GM18511 (cell line): ENCODE data around the gene GRAPL.
"Not testable (repeated sequence)": the region's sequence is repeated elsewhere in the genome, so short reads cannot be mapped to it uniquely, and the experiment has no call there.

Experiments used
- ATAC-seq: cut with Tn5 transposase; IDR thresholded peaks from one replicate; pipeline ENCODE4 v1.9.1; 2021; ENCODE audit warnings: mild to moderate bottlenecking, moderate library complexity; ENCODE audit not compliant: unreplicated experiment

The GRAPL gene

DNA sequence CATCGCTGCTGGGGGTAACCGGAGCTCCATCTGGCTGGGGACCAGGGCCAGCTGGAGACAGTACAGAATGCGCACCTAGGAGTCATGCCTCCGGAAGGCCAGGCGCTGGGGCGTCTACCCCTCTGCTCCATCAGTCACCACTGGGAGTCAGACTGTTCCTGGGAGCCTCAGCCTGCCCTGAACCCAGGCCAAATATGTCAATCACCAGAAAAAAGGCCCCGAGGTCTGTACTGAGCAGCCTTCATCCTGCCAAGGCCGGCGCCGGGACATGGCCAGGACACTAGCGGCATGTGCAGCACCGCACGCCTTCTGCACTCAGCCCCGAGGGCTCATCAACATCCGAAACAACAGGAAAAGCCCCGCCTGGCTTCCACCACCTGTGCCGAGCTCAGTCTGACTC is 8.7 kb downstream of the GRAPL start:
- ATAC-seq, result not testable (repeated sequence)

DNA sequence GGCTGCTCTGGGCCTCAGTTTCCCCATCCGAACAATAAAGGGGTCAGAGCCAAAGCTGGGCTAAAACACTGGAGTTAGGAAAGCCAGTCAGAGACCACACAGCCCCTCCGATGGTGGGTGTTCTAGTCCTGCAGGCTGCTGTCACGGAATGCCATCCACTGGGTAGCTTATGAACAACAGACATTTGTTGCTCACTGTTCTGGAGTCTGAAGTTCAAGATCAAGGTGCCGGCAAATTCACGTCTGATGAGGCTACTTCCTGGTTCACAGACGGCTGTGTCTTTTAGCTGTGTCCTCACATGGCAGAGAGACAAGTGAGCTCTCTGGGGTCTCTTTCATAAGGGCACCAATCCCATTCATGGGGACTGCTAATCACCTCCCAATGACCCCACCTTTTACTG is 9.2 kb downstream of the GRAPL start:
- ATAC-seq, result not testable (repeated sequence)

DNA sequence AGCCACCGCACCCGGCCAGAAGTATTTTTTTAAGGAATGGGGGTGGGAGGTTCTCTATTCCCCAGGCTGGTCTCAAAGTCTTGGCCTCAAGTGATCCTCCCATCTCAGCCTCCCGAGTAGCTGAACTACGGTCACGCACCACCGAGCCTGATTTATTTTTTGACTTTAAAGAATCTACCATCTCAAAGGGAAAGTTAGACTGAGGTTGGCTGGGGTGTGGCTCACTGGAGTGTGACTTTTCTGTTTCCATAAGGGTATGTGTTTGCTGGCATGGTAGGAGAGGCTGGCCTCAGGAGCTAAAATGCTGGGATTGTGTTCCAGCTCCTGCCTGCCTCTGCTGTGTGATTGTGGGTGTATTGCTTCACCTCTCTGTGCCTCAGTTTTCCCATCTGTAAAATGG is 10.6 kb downstream of the GRAPL start:
- peak; percentile 35 for ATAC-seq

DNA sequence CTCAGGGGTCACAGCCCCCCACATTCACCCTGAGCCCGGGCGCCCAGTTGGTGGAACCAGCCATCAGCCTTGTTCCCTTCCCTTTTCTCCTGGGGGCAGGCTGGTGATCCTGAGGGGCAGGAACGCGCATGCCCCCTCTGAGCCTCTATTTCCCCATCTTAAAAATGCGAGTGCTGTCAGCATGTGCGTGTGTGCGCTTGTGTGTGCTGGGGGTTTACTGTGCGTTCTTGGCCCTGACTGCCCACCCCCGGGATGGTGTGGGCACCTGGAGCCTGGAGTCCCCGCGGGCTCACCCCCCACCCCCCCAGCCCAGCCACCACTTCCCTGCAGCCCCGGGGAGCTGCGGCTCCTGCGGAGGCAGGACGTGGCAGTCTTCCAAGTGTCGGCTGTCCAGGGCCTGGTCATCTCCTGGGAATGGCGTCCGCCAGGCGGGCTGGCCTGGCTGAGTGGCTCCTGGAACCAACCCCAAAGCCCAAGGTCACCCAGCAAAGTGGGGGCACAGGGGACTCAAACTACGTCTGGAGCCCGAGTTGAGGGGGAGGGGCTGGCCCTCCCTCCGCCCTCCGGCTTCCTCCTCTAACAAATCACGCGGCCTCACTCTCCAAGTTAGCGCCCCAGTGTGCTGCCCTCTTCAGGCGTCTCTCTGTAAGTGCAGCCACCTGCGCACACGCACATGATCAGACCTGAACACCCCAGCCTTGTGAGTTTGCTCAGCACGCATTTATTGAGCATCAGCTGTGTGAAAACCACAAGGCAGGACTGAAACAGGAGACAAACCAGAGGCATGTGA is 14.2 kb downstream of the GRAPL start:
- ATAC-seq, result peak; percentile 59

DNA sequence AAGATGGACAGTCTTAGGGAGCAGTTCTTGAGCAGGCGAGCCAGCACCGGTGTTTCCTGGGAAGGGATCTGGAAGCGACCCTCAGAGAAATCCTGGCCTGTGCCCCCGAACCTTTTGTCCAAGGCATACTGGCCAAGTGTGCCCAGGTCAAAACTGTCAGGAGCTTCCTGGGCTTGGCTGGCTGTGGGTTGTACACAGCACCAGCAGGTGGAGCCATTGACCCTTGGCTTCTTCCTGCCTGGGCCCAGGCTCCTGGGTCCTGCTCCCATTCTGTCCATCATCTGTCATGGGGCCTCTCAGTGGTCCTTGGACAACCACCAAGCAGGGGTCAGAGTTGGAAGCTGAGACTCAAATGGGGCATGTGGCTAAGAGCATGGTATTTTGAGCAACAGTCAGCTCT is 15.0 kb downstream of the GRAPL start:
- not testable (repeated sequence) for ATAC-seq

DNA sequence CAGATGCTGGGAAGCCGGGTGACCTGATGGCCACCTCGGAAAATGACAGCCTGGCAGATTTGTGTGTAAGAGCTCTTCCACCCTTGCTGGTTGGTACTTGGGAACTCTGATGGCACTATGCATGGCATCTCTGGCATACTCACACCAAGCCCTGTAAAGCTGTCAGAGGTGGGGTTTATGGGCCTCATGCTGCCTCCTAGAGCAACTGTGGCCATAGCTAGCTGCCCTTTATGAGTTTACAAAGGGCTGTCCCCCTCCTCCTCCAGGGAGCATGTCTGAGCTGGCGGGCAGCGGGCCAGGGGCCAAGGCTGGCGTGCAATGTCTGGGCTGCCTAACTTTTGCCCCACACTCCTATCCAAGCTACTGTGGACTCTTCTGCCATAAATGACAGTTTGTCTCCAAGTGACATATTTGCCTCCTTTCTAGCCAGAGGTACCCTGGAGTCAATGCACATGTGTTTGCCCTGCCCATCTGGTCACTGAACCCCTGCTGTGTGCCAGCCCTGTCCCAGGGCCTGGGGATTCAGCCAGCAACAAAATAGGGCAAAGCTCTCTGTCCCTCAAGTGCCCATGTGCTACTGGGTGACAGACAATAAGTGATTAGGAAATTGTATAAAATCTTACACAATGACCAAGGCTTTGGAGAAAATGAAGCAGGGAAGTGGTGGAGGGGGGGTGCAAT is 15.8 kb downstream of the GRAPL start:
- not testable (repeated sequence) for ATAC-seq

DNA sequence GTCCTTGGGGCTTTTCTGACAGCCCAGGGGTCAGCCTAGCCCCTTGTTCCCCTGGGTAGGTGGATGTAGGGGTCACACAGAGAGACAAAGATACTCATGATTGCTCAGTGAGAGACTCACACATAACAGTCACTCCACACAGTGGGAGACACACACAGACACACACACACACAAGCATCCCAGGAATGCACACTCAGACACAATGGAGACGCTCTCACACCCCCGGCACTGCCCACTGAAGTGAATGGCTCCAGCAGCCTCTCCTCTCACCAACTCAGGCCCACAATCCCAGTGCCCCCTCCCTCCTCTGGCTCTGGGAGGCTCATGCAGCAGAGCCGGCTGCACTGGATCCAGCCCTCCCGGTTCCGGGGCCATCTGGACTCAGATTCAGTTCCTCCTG is 17.0 kb downstream of the GRAPL start:
- ATAC-seq, result not testable (repeated sequence)

DNA sequence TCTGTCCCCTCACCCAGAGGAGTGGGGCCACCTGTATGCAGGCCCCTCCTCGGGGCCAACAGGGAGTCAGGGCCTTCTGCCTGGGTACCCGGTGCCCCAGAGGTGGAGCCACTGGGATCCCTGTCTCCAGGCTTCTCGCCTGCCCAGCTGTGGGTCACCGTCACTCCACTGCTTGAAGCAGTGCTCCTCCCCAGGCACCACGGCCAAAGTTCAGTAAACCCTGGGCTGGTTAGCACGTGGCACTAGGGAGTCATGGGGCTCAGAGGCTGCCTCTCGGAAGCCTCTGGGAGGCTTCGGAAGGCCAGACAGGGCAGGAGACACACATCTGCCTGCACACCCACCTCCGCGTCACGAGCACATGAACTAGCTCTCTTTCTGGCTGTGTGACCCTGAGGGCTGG is 18.1 kb downstream of the GRAPL start:
- ATAC-seq, result not testable (repeated sequence)

DNA sequence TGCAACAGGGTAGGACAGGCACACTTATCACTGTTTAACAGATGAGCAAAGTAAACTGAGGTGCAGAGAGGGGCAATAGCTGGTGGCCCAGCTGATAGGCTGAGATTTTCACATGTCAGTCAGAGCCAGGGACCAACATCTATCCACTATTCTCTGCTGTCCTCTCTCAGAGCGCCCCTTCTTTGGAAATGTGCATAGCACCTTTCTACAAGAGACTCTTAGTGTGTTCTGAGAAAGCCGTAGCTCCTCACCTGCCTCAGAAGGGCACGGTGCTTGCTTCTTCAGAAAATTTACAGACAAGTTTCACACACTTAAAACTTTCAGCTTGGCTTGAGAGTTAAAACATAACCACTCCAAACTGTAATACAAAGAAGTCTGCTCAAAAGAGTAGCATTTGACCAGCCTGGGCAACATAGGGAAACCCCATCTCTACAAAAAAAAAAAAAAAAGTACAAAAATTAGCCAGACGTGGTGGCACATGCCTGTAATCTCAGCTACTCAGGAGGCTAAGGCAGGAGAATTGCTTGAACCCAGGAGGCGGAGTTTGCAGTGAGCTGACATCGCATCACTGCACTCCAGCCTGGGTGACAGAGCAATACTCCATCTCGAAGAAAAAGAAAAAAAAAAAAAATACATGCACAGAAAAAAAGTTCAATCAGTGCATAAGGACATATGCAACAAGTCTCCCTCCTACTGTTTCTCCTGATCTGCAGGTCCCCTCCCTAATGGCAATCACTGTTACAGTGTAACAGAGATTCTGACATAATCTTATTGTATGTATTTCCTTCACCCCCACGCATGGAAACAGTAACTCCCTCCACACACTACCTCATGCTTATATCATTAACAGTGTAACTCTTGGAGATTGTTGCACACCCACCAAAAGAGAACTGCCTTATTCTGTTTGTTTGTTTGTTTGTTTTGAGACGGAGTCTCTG is 23.6 kb downstream of the GRAPL start:
- not testable (repeated sequence) for ATAC-seq

DNA sequence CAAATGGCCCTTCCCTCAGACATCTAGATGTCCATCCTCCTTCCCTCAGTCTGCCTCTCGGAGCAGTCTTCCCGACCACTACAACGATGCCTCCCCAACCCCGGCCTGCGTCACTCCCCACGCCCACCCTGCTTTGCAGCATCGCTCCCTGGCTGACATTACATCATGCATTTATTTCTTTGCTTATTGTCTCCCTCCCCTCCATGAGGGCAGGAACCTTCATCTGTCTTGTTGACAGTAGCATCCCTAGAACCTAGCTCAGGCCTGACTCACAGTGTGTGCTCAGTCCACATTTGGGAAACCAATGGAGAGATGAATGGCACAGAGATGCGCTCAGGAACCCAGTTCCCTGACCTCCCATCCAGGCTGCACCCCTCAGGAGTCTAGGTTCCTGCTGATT is 30.2 kb downstream of the GRAPL start:
- ATAC-seq, result not testable (repeated sequence)

DNA sequence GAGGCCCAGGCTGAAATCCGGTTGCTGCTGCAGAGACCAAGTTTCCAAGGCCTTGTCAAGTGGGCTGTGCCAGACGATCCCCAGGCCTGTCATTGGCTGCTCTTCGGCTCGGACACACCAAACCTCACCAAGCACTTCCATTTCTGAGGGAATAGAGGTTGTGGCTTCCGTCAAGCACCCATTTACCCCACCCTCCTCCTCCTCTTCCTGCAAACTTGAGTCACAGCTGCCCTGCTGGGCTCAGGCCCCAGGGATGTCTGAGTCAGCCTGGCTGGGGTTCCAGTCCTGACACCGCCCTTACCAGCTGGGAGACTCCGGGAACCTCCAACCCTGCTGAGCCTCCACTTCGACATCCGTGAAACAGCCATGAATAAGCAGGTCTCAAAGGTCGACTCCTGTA is 31.1 kb downstream of the GRAPL start:
- ATAC-seq, result not testable (repeated sequence)

DNA sequence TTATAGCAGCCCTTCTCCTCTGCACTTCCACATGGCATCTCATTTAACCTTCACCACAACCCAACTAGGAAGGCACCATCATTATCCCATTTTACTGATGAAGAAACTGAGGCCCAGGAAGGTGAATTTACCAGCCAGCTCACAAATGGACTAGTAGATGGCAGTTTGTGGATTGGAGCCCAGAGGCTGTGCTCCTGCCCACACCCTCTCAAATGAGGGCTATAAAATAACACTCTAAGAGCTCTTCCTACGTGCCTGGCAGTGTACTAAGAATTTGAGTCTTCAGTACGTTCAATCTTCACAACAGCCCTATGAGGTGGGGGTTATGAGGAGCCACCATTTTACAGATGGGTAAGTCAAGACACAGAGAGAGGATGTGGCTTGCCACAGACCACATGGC is 31.5 kb downstream of the GRAPL start:
- ATAC-seq, result not testable (repeated sequence)

DNA sequence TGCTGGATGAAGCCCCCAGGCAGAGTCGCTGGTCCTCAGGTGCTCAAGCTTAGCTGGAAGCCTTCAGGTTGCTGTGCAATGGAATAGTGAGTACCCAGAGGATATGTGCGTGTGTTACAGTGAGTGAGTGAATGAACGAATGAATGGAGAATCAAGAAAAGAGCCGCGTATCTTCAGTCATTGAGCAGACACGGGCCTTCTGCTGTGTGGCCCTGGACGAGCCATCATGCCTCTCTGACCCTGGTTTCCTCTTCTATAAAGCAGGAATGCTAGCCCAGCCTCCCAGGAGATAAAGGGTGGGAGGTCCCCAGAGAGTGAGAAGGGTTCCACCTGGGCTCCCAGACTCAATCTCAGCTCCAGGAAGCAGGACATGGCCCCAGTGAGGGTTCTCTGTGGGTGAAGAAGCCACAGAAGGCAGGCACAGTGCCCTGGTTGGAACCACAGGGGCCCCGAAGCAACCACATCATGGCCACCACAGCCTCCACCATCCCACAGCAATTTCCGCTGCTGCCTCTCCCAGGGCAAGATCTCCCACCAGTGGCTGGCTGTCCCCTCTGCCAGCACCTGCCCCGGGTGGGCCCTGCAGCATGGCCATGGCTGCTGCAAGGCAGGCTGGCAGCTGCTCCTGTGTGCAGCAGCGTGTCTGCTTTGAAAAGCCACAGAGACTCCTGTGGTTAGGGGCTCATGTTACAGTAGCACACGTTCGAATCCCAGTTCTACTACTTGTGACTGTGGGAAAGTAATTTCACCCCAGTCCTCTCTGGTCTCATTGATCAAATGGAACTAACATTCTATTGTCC is 34.1 kb downstream of the GRAPL start:
- peak; percentile 61 for ATAC-seq

DNA sequence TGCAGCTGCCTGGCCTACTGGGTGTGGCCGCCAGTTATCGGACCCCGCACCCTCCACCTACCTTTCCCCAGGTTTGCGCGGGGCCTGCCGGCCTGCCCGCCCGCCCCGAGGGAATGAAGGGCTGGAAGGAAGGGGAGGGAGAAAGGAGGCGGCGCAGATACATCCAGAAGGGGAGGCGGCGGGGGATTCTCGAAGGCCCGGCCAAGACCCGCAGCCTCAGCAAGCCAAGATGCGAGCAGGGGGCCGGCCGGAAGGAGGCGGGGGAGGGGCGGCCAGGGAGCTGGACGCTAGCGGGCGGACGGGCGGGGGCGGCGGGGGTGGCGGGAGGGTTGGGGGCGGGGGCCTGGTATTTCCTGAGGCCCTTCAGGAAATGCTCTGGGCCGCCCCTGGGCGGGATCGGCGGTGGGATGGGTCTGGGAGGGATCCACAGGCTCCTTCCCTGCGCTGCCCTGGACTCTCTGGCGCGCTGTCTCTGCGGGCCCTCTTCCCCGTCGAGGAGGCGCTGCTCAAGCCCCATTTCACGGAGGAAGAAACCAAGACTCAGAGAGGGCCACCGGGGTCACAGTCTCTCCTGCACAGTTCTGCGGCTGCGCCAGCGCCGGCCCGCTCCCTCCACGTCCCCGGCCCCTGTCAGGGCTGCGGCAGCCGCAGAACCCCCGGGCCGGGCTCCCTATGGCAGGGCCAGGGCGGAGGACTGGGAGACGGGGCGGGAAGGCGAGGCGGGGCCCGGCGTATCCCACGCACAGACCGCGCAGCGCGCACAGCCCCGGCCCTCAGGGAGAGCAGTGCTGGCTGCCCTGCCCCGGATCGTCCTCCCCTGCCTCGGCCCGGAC is 35.2 kb downstream of the GRAPL start:
- not testable (repeated sequence) for ATAC-seq

DNA sequence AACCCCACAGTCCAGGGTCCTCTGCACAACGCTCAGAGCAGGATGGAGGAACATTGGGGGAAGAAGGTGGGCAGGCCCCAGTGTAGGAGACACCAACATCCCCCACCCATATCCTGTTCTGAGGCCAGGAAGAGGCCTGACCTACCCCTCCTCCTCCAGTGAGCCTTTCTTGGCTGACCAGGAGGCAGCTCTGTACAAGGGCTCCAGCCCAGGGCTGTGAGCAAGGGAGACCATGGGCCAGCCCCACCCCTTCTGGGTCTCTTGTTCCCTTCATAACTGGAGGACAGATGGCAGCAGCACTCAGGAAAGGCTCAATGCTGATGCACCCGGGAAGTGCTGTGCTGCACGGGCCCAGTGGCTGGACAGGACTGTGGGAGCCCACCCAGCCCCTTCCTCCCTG is 47.0 kb downstream of the GRAPL start:
- not testable (repeated sequence) for ATAC-seq

DNA sequence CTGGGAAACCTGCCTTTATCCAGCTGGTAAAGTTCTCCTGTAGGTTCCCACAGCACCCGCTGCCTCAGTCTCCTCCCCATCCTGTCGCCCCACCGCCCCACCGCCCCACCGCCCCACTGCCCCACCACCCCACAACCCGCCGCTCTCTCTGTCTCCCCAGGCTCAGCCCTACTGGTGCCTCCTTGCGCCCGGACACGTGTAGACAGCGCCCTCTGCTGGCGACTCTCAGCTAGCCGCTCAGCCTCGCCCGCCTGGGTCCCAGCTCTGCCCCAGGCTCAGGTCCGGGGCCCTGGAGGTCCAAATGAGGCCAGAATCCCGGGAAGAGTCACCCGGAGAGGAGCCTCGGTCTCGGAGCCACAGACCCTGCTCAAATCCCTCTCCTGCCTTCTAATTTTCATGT is 48.0 kb downstream of the GRAPL start:
- peak; percentile 81 for ATAC-seq

DNA sequence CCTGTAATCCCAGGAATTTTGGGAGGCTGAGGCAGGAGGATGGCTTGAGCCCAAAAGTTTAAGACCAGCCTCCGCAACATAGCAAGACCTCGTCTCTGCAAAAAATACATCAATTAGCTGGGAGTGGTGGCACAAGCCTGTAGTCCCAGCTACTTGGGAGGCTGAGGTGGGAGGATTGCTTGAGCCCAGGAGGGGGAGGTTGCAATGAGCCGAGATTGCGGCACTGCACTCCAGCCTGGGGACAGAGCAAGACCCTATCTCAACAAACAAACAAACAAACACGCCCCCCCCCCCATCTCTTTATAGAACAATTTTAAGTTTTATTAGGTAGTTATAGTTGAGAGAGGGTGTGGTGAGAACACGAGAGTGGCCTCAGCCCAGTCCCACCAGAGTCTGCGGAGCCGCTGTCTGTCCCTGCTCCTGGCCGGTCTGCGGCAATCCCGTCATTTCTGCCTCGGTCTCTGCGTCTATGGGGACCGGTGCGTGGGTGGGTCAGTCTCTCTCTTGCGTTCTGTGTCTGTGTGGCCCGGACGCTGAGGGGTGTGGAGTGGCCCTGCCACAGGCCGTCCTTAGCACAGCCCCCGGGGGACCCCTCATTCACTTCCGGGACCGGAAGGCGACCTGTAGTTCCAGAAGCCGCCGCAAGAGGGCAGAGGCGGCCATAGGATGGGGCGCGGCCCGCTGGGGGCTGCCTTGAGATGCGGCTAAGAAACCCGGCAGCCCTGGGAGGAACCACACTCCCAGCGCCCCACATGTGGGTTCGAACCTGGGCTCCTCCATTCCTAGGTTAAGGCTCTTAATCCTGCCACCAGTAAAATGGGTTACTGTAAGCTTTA is 53.9 kb downstream of the GRAPL start:
- ATAC-seq, result peak; percentile 95
